K562 (cell line): ENCODE data around the gene CCDC85B. TPM values are rescaled to one million over a fixed set of nuclear protein-coding genes. Genes with fewer than 3 reads are reported as not detected.
A peak's percentile ranks its signal among the peaks of the same experiment; 100 is the strongest.

Experiments used
- EGR1 ChIP-seq: fragments of 450-650 bp; conservative IDR thresholded peaks from 2 replicates; pipeline ENCODE4 v1.6.1; 2017; ENCODE audit warnings: mild to moderate bottlenecking
- IFI16 ChIP-seq: fragments of 250-450 bp; sonication (Bioruptor Pico); IDR thresholded peaks from 2 replicates; pipeline ENCODE4 v2.1.2; 2022; ENCODE audit warnings: mild to moderate bottlenecking, inconsistent platforms
- PCBP1 ChIP-seq: fragments of 200-400 bp; formaldehyde crosslinking; IDR thresholded peaks from 2 replicates; pipeline ENCODE4 v1.6.1; 2018; ENCODE audit warnings: mild to moderate bottlenecking, low read depth, low read length; ENCODE audit not compliant: poor library complexity, severe bottlenecking
- PHF21A ChIP-seq: fragments of 450-650 bp; IDR thresholded peaks from 2 replicates; pipeline ENCODE4 v1.6.1; 2017; ENCODE audit warnings: low read depth, borderline replicate concordance
- RBM22 ChIP-seq: fragments of 200-400 bp; formaldehyde crosslinking; IDR thresholded peaks from 2 replicates; pipeline ENCODE4 v1.6.1; 2018; ENCODE audit warnings: low read length, low read depth; ENCODE audit not compliant: poor library complexity, severe bottlenecking
- SRSF7 ChIP-seq: fragments of 200-400 bp; formaldehyde crosslinking; optimal IDR thresholded peaks from 2 replicates; pipeline ENCODE3; 2017; ENCODE audit warnings: mild to moderate bottlenecking, low read depth, low read length
- TRIM24 ChIP-seq, 2 experiments: fragments of 450-650 bp; IDR thresholded peaks; 2 replicates each; pipeline ENCODE4 v1.6.1; 2016
- YY1 ChIP-seq, 3 experiments: IDR thresholded peaks; 2 replicates each; pipeline ENCODE4 v1.6.1; 2011; ENCODE audit warnings: low read length in 2 of 3, mild to moderate bottlenecking in 2 of 3, moderate library complexity in 2 of 3, borderline replicate concordance in 1 of 3, control low read depth in 1 of 3, low read depth in 1 of 3; ENCODE audit not compliant: insufficient read depth in 3 of 3, insufficient replicate concordance in 2 of 3, control insufficient read depth in 1 of 3, insufficient read length in 1 of 3; ENCODE audit errors: extremely low read depth in 1 of 3
- ZNF384 ChIP-seq: IDR thresholded peaks from 2 replicates; pipeline ENCODE4 v1.6.1; 2012; ENCODE audit warnings: low read depth, low read length, improper control_type of control experiment
- polyA plus RNA-seq, 8 experiments: library from polyadenylated mRNA; depleted of rRNA in 4 of 8; stranded (reverse) in 5 of 8; unstranded in 3 of 8; fragments of >200 nt; fragmentation: Nextera tagmentation in 2 of 8; fragmentation: Illumina TruSeq in 1 of 8; extraction: Ambion mirVana in 2 of 8; extraction: Trizol in 1 of 8; gene quantifications; 2 replicates each; pipeline versions ENCODE4 v1.2.1 to v1.2.3, GENCODE V29; 2011 to 2014; ENCODE audit warnings: inconsistent platforms in 1 of 8, missing spikeins in 1 of 8
- total RNA-seq, 7 experiments: library from RNA; depleted of rRNA in 6 of 7; stranded (reverse); fragments of >200 nt in 6 of 7; fragmentation: Illumina TruSeq in 2 of 7; extraction: Trizol in 2 of 7; gene quantifications; 2 replicates each; pipeline versions ENCODE4 v1.2.1 to v1.2.3, GENCODE V29; 2011 to 2021; ENCODE audit warnings: low replicate concordance in 1 of 7
- TF ChIP-seq, protein P1 (sequence below), 3 experiments: fragments of 200-800 bp in 1 of 3; fragments of 250-450 bp in 1 of 3; fragments of 450-650 bp in 1 of 3; sonication (Bioruptor Pico) in 1 of 3; sonication (Bioruptor generic) in 1 of 3; formaldehyde crosslinking in 1 of 3; IDR thresholded peaks; 2 replicates each; pipeline versions ENCODE4 v1.6.1 to v1.8.0; 2016 to 2022; ENCODE audit warnings: mild to moderate bottlenecking in 2 of 3, missing genetic modification characterization in 2 of 3, missing compliant biosample characterization in 1 of 3, moderate library complexity in 1 of 3
- TF ChIP-seq, protein P2 (sequence below): fragments of 150-350 bp; conservative IDR thresholded peaks from 2 replicates; pipeline ENCODE4 v1.6.1; 2014; ENCODE audit warnings: low read length
- TF ChIP-seq, protein P3 (sequence below), 3 experiments: IDR thresholded peaks in 2 of 3; conservative IDR thresholded peaks in 1 of 3; 2 replicates each; pipeline ENCODE4 v1.5.1; 2011 to 2012; ENCODE audit warnings: low read length in 3 of 3, mild to moderate bottlenecking in 3 of 3, control low read depth in 2 of 3, improper control_type of control experiment in 1 of 3, inconsistent platforms in 1 of 3, low read depth in 1 of 3, mixed read lengths in 1 of 3, moderate library complexity in 1 of 3; ENCODE audit not compliant: insufficient read depth in 2 of 3
- TF ChIP-seq, protein P4 (sequence below): sonication (generic); formaldehyde crosslinking; IDR thresholded peaks from 2 replicates; pipeline ENCODE4 v1.8.0; 2022; ENCODE audit warnings: mild to moderate bottlenecking, missing genetic modification reagents

Gene CCDC85B
- total and polyA plus RNA-seq, 9 of the 15 experiments (the other 6 are each of a cell fraction or from before 2014, with no cell fraction given): 0.14 to 138 (median 6.2) TPM

DNA sequence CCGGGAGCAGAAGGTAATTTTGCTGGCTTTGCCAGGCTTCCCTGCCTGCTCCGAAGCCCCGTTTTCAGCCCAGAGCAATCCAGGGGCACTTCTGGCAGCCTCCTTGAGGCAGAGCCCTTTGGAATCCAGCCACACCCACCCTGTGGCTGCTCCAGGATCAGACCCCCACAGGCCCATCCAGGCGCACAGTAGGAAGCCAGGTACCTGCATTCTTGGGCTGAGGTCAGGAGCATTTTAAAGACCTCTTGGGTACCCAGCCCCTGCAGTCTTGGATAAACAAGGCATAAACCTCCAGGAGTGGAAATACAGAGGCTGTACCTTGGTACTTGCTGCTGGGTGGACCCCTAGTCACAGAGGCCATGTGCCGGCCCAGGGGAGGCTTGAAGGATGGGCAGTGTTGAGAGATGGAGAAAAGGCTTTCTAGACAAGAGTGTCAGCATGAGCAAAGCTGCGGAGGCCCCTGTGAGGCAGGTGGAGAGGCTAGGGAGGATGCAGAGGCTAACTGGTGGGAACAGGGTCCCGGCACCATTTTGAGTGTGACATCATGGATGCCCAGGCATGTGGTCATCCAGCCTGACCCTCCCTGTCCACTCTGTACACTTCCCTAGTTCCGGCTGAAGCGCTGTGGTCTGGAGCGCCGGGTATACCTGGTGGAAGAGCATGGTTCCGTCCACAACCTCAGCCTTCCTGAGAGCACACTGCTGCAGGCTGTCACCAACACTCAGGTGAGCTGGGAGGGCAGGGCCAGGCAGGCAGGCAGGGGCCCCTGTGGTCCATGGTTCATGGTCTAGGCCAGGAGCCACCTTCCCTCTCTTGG lies 26.4 kb upstream of the CCDC85B start (continued):
- TF ChIP-seq, protein P1, sequence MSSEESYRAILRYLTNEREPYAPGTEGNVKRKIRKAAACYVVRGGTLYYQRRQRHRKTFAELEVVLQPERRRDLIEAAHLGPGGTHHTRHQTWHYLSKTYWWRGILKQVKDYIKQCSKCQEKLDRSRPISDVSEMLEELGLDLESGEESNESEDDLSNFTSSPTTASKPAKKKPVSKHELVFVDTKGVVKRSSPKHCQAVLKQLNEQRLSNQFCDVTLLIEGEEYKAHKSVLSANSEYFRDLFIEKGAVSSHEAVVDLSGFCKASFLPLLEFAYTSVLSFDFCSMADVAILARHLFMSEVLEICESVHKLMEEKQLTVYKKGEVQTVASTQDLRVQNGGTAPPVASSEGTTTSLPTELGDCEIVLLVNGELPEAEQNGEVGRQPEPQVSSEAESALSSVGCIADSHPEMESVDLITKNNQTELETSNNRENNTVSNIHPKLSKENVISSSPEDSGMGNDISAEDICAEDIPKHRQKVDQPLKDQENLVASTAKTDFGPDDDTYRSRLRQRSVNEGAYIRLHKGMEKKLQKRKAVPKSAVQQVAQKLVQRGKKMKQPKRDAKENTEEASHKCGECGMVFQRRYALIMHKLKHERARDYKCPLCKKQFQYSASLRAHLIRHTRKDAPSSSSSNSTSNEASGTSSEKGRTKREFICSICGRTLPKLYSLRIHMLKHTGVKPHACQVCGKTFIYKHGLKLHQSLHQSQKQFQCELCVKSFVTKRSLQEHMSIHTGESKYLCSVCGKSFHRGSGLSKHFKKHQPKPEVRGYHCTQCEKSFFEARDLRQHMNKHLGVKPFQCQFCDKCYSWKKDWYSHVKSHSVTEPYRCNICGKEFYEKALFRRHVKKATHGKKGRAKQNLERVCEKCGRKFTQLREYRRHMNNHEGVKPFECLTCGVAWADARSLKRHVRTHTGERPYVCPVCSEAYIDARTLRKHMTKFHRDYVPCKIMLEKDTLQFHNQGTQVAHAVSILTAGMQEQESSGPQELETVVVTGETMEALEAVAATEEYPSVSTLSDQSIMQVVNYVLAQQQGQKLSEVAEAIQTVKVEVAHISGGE (CRISPR knock-in tag; IDR thresholded peaks at IDR 0.05): no peak
- no peak for TF ChIP-seq TRIM24 (IDR thresholded peaks at IDR 0.05)
- TF ChIP-seq EGR1: no peak
- peak; percentile 3 for TF ChIP-seq PCBP1
- no peak for TF ChIP-seq PHF21A
- TF ChIP-seq IFI16 (CRISPR knock-in tag): no peak
- TF ChIP-seq SRSF7: no peak
- TF ChIP-seq YY1 (IDR thresholded peaks at IDR 0.05; ENCODE audit: borderline replicate concordance in 1 of 3, control insufficient read depth in 1 of 3, extremely low read depth in 1 of 3, insufficient read depth in 3 of 3, insufficient read length in 1 of 3, insufficient replicate concordance in 2 of 3, low read depth in 1 of 3, low read length in 2 of 3): no peak
- no peak for TF ChIP-seq ZNF384
- TF ChIP-seq, protein P2, sequence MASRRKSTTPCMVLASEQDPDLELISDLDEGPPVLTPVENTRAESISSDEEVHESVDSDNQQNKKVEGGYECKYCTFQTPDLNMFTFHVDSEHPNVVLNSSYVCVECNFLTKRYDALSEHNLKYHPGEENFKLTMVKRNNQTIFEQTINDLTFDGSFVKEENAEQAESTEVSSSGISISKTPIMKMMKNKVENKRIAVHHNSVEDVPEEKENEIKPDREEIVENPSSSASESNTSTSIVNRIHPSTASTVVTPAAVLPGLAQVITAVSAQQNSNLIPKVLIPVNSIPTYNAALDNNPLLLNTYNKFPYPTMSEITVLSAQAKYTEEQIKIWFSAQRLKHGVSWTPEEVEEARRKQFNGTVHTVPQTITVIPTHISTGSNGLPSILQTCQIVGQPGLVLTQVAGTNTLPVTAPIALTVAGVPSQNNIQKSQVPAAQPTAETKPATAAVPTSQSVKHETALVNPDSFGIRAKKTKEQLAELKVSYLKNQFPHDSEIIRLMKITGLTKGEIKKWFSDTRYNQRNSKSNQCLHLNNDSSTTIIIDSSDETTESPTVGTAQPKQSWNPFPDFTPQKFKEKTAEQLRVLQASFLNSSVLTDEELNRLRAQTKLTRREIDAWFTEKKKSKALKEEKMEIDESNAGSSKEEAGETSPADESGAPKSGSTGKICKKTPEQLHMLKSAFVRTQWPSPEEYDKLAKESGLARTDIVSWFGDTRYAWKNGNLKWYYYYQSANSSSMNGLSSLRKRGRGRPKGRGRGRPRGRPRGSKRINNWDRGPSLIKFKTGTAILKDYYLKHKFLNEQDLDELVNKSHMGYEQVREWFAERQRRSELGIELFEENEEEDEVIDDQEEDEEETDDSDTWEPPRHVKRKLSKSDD: no peak
- peak; percentile 31 for TF ChIP-seq RBM22
- TF ChIP-seq, protein P3, sequence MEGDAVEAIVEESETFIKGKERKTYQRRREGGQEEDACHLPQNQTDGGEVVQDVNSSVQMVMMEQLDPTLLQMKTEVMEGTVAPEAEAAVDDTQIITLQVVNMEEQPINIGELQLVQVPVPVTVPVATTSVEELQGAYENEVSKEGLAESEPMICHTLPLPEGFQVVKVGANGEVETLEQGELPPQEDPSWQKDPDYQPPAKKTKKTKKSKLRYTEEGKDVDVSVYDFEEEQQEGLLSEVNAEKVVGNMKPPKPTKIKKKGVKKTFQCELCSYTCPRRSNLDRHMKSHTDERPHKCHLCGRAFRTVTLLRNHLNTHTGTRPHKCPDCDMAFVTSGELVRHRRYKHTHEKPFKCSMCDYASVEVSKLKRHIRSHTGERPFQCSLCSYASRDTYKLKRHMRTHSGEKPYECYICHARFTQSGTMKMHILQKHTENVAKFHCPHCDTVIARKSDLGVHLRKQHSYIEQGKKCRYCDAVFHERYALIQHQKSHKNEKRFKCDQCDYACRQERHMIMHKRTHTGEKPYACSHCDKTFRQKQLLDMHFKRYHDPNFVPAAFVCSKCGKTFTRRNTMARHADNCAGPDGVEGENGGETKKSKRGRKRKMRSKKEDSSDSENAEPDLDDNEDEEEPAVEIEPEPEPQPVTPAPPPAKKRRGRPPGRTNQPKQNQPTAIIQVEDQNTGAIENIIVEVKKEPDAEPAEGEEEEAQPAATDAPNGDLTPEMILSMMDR (IDR thresholded peaks at IDR 0.05 in 2 of 3, conservative IDR thresholded peaks at IDR 0.05 in 1 of 3; ENCODE audit: insufficient read depth in 2 of 3, low read depth in 1 of 3, low read length in 3 of 3): no peak
- TF ChIP-seq, protein P4, sequence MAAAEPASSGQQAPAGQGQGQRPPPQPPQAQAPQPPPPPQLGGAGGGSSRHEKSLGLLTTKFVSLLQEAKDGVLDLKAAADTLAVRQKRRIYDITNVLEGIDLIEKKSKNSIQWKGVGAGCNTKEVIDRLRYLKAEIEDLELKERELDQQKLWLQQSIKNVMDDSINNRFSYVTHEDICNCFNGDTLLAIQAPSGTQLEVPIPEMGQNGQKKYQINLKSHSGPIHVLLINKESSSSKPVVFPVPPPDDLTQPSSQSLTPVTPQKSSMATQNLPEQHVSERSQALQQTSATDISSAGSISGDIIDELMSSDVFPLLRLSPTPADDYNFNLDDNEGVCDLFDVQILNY (CRISPR knock-in tag): no peak
